Caco-2 (cell line): Measurements from ENCODE around the gene SPAG4. TPM values are rescaled to one million over a fixed set of nuclear protein-coding genes. Genes with fewer than 3 reads are reported as not detected.
A peak's percentile ranks its signal among the peaks of the same experiment; 100 is the strongest.

Source experiments
- BruUV-seq: library from RNA; stranded (reverse); fragments of 400-500 nt; replicated peaks from 2 replicates; lab custom pipeline; 2021; lab: Mats Ljungman, UMichigan
- CTCF ChIA-PET: fragments of 300-600 bp; sonication (Branson Sonifier 250); formaldehyde crosslinking; loops from one replicate; lab custom pipeline; 2022; ENCODE audit warnings: antibody characterized with exemption; lab: Charles Lee
- POLR2A ChIA-PET: fragments of 300-600 bp; sonication (Branson Sonifier 250); formaldehyde crosslinking; loops from one replicate; lab custom pipeline; 2022; ENCODE audit warnings: antibody characterized with exemption; lab: Charles Lee
- DNase-seq, 2 experiments: peaks; one replicate each; pipeline versions ENCODE4 v3.0.0 to v3.0.0-alpha.2; 2020 to 2022
- H3K27me3 ChIP-seq: replicated peaks from 2 replicates; pipeline ENCODE4 v1.6.0; 2011; ENCODE audit warnings: low read length; ENCODE audit not compliant: control insufficient read depth, insufficient read depth
- H3K36me3 ChIP-seq: 2 replicates; pipeline ENCODE4 v1.5.1; 2011; ENCODE audit warnings: low read length; ENCODE audit not compliant: control insufficient read depth, insufficient read depth
- H3K4me1 ChIP-seq: fragments of 250-450 bp; sonication (Bioruptor Pico); 2 replicates; pipeline ENCODE4 v1.5.1; 2020; ENCODE audit warnings: mild to moderate bottlenecking
- H3K4me3 ChIP-seq: 2 replicates; pipeline ENCODE4 v1.5.1; 2011; ENCODE audit warnings: low read depth, mild to moderate bottlenecking, control low read depth, low read length
- H3K9me3 ChIP-seq: fragments of 250-450 bp; sonication (Bioruptor Pico); 2 replicates; pipeline ENCODE4 v1.5.1; 2020; ENCODE audit warnings: mild to moderate bottlenecking, moderate library complexity
- H3K27ac Mint-ChIP-seq: one replicate; pipeline ENCODE4 v1.8.0; 2022; ENCODE audit warnings: mixed read lengths; ENCODE audit not compliant: unreplicated experiment
- H3K27me3 Mint-ChIP-seq: one replicate; pipeline ENCODE4 v1.8.0; 2022; ENCODE audit warnings: mixed read lengths; ENCODE audit not compliant: insufficient read depth, unreplicated experiment
- H3K36me3 Mint-ChIP-seq: one replicate; pipeline ENCODE4 v1.8.0; 2022; ENCODE audit warnings: mild to moderate bottlenecking, mixed read lengths; ENCODE audit not compliant: insufficient read depth, unreplicated experiment
- H3K4me1 Mint-ChIP-seq: one replicate; pipeline ENCODE4 v1.8.0; 2022; ENCODE audit warnings: low read depth, mixed read lengths; ENCODE audit not compliant: unreplicated experiment
- H3K4me3 Mint-ChIP-seq: one replicate; pipeline ENCODE4 v1.8.0; 2022; ENCODE audit warnings: mild to moderate bottlenecking, moderate library complexity, mixed read lengths; ENCODE audit not compliant: unreplicated experiment
- H3K9me3 Mint-ChIP-seq: one replicate; pipeline ENCODE4 v1.8.0; 2022; ENCODE audit warnings: mixed read lengths; ENCODE audit not compliant: unreplicated experiment
- intact Hi-C: fragments of 100-400 bp; cut with micrococcal nuclease; formaldehyde crosslinking; loops from one replicate; pipeline ENCODE4 v1.10.0; 2022; ENCODE audit not compliant: unreplicated experiment
- total RNA-seq: library from RNA; stranded (reverse); gene quantifications from 2 replicates; pipeline ENCODE4 v1.2.3, GENCODE V29; 2022
- TF ChIP-seq, protein P1 (sequence below), 2 experiments: fragments of 200-600 bp in 1 of 2; IDR thresholded peaks; 1 replicate in 1 of 2; 2 replicates in 1 of 2; pipeline versions ENCODE4 v1.5.1 to v1.8.0; 2011 to 2022; ENCODE audit warnings: antibody characterized with exemption in 1 of 2, control low read depth in 1 of 2, inconsistent platforms in 1 of 2, low read depth in 1 of 2, low read length in 1 of 2, mild to moderate bottlenecking in 1 of 2, moderate library complexity in 1 of 2; ENCODE audit not compliant: insufficient read depth in 1 of 2, severe bottlenecking in 1 of 2, unreplicated experiment in 1 of 2

SPAG4 gene
- total RNA-seq, 1 experiment from 2014 or later = 5.4 TPM

DNA sequence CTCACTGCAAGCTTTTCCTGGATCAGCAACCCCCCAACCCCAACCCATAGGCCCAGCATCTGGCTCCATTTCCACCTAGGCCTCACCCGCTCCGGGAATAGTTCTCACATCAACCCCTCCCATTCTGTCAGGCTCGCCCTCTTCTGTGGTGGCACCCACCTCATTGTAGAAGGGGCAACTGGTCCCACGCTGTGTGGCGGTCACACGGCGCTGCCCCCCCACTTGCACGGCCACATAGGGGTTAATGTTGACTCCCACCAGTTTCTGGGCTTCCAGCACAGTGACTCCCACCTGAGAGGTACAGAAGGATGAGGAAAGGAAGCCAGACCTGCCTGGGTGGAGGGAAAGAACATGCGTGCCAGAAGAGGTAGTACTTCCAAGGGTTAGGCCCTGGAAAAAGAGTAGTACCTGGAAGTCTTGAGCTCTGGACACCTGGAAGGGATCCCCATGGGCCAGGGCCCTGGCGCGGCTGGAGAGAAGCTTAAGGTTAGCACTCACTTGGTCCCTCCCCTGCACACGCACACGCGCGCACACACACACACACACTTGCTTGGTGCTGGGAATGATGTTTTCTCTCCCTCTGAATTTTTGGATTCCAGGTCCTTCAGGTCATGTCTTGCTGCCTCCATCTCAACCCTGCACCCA, 12.7 kb upstream of the SPAG4 start:
- intact Hi-C loops = loop anchor here (5.0 kb wide), 1 partner anchor 41 kb away; no protein-coding TSS in a partner anchor
- no peaks in the 10 kb centered on the region for H3K9me3 ChIP-seq
- H3K4me3 Mint-ChIP-seq = peak overlapping the region; percentile 23
- CTCF ChIA-PET = interaction anchor here (0.6 to 3.2 kb wide), 5 partner anchors 10 to 16 kb away, joined by 3 to 14 read pairs (median 5); partner anchors contain the start of gene SPAG4
- no peaks in the 10 kb centered on the region for H3K27me3 ChIP-seq
- POLR2A ChIA-PET = no interaction called here
- TF ChIP-seq, protein P1, sequence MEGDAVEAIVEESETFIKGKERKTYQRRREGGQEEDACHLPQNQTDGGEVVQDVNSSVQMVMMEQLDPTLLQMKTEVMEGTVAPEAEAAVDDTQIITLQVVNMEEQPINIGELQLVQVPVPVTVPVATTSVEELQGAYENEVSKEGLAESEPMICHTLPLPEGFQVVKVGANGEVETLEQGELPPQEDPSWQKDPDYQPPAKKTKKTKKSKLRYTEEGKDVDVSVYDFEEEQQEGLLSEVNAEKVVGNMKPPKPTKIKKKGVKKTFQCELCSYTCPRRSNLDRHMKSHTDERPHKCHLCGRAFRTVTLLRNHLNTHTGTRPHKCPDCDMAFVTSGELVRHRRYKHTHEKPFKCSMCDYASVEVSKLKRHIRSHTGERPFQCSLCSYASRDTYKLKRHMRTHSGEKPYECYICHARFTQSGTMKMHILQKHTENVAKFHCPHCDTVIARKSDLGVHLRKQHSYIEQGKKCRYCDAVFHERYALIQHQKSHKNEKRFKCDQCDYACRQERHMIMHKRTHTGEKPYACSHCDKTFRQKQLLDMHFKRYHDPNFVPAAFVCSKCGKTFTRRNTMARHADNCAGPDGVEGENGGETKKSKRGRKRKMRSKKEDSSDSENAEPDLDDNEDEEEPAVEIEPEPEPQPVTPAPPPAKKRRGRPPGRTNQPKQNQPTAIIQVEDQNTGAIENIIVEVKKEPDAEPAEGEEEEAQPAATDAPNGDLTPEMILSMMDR (IDR thresholded peaks at IDR 0.05; ENCODE audit: insufficient read depth in 1 of 2, low read depth in 1 of 2, low read length in 1 of 2, severe bottlenecking in 1 of 2, unreplicated experiment in 1 of 2) = no peak
- peaks cover 15% of the 10 kb centered on the region for H3K4me1 ChIP-seq
- H3K27ac Mint-ChIP-seq = no peak overlapping the region
- no peak for DNase-seq
- peaks cover 3% of the 10 kb centered on the region for H3K27me3 Mint-ChIP-seq
- no TSS peak for BruUV-seq
- no peaks in the 10 kb centered on the region for H3K36me3 ChIP-seq
- H3K4me1 Mint-ChIP-seq = peaks cover 13% of the 10 kb centered on the region
- no peak overlapping the region for H3K4me3 ChIP-seq
- no peaks in the 10 kb centered on the region for H3K9me3 Mint-ChIP-seq
- H3K36me3 Mint-ChIP-seq = no peaks in the 10 kb centered on the region

DNA sequence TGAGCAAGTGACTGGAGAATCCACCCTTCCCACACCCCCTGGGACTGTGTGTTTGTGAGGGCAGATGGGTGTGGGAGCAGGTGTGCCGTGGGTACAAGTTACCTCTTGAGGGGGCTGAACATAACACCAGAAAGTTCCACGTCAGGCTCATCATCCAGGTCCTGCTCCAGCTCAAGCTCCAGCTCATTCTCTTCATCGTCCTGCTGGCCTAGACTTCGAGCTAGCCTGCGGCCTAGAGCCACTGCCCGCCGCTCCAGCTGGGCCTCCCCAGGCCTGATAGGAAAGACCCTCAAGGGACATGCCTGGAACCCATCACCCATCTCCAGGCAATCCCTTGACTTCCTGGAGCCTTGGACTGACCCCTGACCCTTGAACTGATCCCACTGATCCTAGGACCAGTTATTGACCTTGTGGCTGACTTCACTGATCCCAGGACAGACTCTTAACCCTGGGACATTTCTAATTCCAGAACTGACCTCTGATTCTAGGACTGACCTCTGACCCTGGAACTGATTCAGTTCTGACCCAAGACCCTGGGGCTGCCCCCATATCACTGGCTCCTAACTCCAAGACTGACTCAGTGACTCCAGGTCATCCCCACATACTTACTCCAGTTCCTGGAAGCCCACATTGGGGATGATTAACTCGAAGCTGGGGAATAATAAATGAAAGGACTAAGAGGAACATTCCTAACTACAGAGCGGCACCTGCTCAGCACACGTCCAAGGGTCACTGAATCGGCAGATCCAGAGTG, 11.8 kb upstream of the SPAG4 start:
- H3K36me3 Mint-ChIP-seq = no peaks in the 10 kb centered on the region
- H3K9me3 ChIP-seq = no peaks in the 10 kb centered on the region
- BruUV-seq = no TSS peak
- peaks cover 3% of the 10 kb centered on the region for H3K27me3 Mint-ChIP-seq
- no peak overlapping the region for H3K27ac Mint-ChIP-seq
- POLR2A ChIA-PET = no interaction called here
- no peak for DNase-seq
- no peak overlapping the region for H3K4me3 ChIP-seq
- no peaks in the 10 kb centered on the region for H3K9me3 Mint-ChIP-seq
- TF ChIP-seq, protein P1 (IDR thresholded peaks at IDR 0.05; ENCODE audit: insufficient read depth in 1 of 2, low read depth in 1 of 2, low read length in 1 of 2, severe bottlenecking in 1 of 2, unreplicated experiment in 1 of 2) = no peak
- no peaks in the 10 kb centered on the region for H3K27me3 ChIP-seq
- CTCF ChIA-PET = interaction anchor here (0.6 to 3.2 kb wide), 5 partner anchors 9 to 35 kb away, joined by 3 to 14 read pairs (median 4); partner anchors contain the start of gene SPAG4
- H3K4me1 Mint-ChIP-seq = peaks cover 13% of the 10 kb centered on the region
- peaks cover 15% of the 10 kb centered on the region for H3K4me1 ChIP-seq
- intact Hi-C loops = loop anchor here (5.0 kb wide), 1 partner anchor 42 kb away; no protein-coding TSS in a partner anchor
- no peak overlapping the region for H3K4me3 Mint-ChIP-seq
- no peaks in the 10 kb centered on the region for H3K36me3 ChIP-seq

DNA sequence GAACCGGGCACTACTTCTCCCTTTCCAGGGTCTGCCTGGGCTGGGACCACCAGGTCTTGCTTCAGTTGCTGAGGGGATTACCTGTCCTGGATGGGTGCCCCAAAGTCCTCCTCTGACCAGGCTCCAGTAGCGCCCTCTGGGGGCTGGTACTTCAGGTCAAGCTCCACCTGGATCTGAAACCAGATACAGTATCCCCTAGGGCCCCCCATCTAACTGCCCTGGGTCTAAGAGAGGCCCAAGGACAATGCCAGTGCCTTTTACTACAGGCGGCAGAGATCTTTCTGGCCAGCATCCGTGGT, 11.2 kb upstream of the SPAG4 start:
- POLR2A ChIA-PET = interaction anchor here (1.0 kb wide), 1 partner anchor 11 kb away, joined by 3 read pairs; the partner anchor contains the start of gene SPAG4
- peak; percentile 67 to 68 for DNase-seq
- Histone ChIP-seq H3K4me1 (peaks cover 15% of the 10 kb centered on the region), H3K9me3 (no peaks in the 10 kb centered on the region), H3K27me3 (no peaks in the 10 kb centered on the region), H3K36me3 (no peaks in the 10 kb centered on the region), H3K4me3 (no peak overlapping the region)
- Mint-ChIP-seq H3K27ac (no peak overlapping the region), H3K27me3 (peaks cover under 1% of the 10 kb centered on the region), H3K36me3 (no peaks in the 10 kb centered on the region), H3K9me3 (no peaks in the 10 kb centered on the region), H3K4me3 (no peak overlapping the region), H3K4me1 (peaks cover 13% of the 10 kb centered on the region)
- CTCF ChIA-PET = interaction anchor here (1.0 to 3.2 kb wide), 4 partner anchors 8 to 36 kb away, joined by 4 to 14 read pairs (median 8); partner anchors contain the start of gene SPAG4
- no TSS peak for BruUV-seq
- intact Hi-C loops = loop anchor here (5.0 kb wide), 1 partner anchor 42 kb away; no protein-coding TSS in a partner anchor
- TF ChIP-seq, protein P1 (IDR thresholded peaks at IDR 0.05; ENCODE audit: insufficient read depth in 1 of 2, low read depth in 1 of 2, low read length in 1 of 2, severe bottlenecking in 1 of 2, unreplicated experiment in 1 of 2) = peak; percentile 40 to 49
